ENCODE measurements around the gene RPL10. TPM values are rescaled to one million over a fixed set of nuclear protein-coding genes. Genes with fewer than 3 reads are reported as not detected.

The RPL10 gene
- total RNA-seq, 2 donors from 2014 or later: 1,604 to 1,651 TPM

GRCh38 chrX:154368630-154369448 lies 29.3 kb upstream of the RPL10 start:
- ATAC-seq (replicated peaks): peak; percentile 74
- Mint-ChIP-seq H3K4me3 (peak overlapping the region; percentile 84), H3K9me3 (no peaks in the 10 kb centered on the region), H3K27ac (peak overlapping the region; percentile 90), H3K27me3 (no peaks in the 10 kb centered on the region), H3K36me3 (ENCODE audit: low read depth) (peaks cover 64% of the 10 kb centered on the region), H3K4me1 (no peaks in the 10 kb centered on the region)

- Mint-ChIP-seq H3K27ac (peak overlapping the region; percentile 78), H3K36me3 (ENCODE audit: low read depth) (peaks cover 56% of the 10 kb centered on the region), H3K4me1 (no peaks in the 10 kb centered on the region), H3K9me3 (no peaks in the 10 kb centered on the region), H3K4me3 (peak overlapping the region; percentile 84), H3K27me3 (no peaks in the 10 kb centered on the region)
- ATAC-seq (replicated peaks): peak; percentile 18
These were observed 28.5 kb upstream of the RPL10 start for GRCh38 chrX:154369449-154370299.

GRCh38 chrX:154370300-154371016 lies 27.7 kb upstream of the RPL10 start:
- no peak for ATAC-seq (replicated peaks)
- H3K36me3 Mint-ChIP-seq (ENCODE audit: low read depth): peaks cover 49% of the 10 kb centered on the region
- H3K9me3 Mint-ChIP-seq: no peaks in the 10 kb centered on the region
- H3K27ac Mint-ChIP-seq: peak overlapping the region; percentile 78
- no peaks in the 10 kb centered on the region for H3K4me1 Mint-ChIP-seq
- no peaks in the 10 kb centered on the region for H3K27me3 Mint-ChIP-seq
- H3K4me3 Mint-ChIP-seq: peak overlapping the region; percentile 84

- H3K4me3 Mint-ChIP-seq: peak overlapping the region; percentile 84
- peaks cover 43% of the 10 kb centered on the region for H3K36me3 Mint-ChIP-seq (ENCODE audit: low read depth)
- peak; percentile 54 for ATAC-seq (replicated peaks)
- no peaks in the 10 kb centered on the region for H3K27me3 Mint-ChIP-seq
- no peaks in the 10 kb centered on the region for H3K4me1 Mint-ChIP-seq
- H3K9me3 Mint-ChIP-seq: no peaks in the 10 kb centered on the region
- no peak overlapping the region for H3K27ac Mint-ChIP-seq
These were observed 27.0 kb upstream of the RPL10 start for GRCh38 chrX:154371017-154371788.

GRCh38 chrX:154371789-154372300 lies 26.3 kb upstream of the RPL10 start:
- Mint-ChIP-seq H3K9me3 (no peaks in the 10 kb centered on the region), H3K4me3 (peak overlapping the region; percentile 84), H3K36me3 (ENCODE audit: low read depth) (peaks cover 36% of the 10 kb centered on the region), H3K4me1 (no peaks in the 10 kb centered on the region), H3K27ac (no peak overlapping the region), H3K27me3 (no peaks in the 10 kb centered on the region)
- ATAC-seq (replicated peaks): no peak

GRCh38 chrX:154372612-154373022 lies 25.6 kb upstream of the RPL10 start:
- H3K27ac Mint-ChIP-seq: no peak overlapping the region
- peak; percentile 22 for ATAC-seq (replicated peaks)

GRCh38 chrX:154373340-154374306 lies 24.6 kb upstream of the RPL10 start:
- Mint-ChIP-seq H3K27me3 (no peaks in the 10 kb centered on the region), H3K4me1 (no peaks in the 10 kb centered on the region), H3K27ac (no peak overlapping the region), H3K9me3 (no peaks in the 10 kb centered on the region), H3K4me3 (peak overlapping the region; percentile 84), H3K36me3 (ENCODE audit: low read depth) (peaks cover 21% of the 10 kb centered on the region)
- ATAC-seq (replicated peaks): no peak

More at GRCh38 chrX:154372612-154373022, 25.6 kb upstream of the RPL10 start:
- no peaks in the 10 kb centered on the region for H3K4me1 Mint-ChIP-seq
- no peaks in the 10 kb centered on the region for H3K27me3 Mint-ChIP-seq
- H3K4me3 Mint-ChIP-seq: peak overlapping the region; percentile 84
- H3K9me3 Mint-ChIP-seq: no peaks in the 10 kb centered on the region
- H3K36me3 Mint-ChIP-seq (ENCODE audit: low read depth): peaks cover 30% of the 10 kb centered on the region

GRCh38 chrX:154374313-154375155 lies 23.6 kb upstream of the RPL10 start, which contains the start of gene FLNA:
TSS of gene FLNA (minus strand) at chrX:154374634. CDS start at chrX:154371245, 3,389 bp downstream.
- Mint-ChIP-seq H3K4me1 (no peaks in the 10 kb centered on the region), H3K27ac (no peak within 1 kb of the TSS), H3K27me3 (no peaks in the 10 kb centered on the region), H3K4me3 (peak within 1 kb of the TSS; percentile 84), H3K36me3 (ENCODE audit: low read depth) (peaks cover 12% of the 10 kb centered on the region), H3K9me3 (no peaks in the 10 kb centered on the region)
- no peak for ATAC-seq (replicated peaks)

- Mint-ChIP-seq H3K36me3 (ENCODE audit: low read depth) (peaks cover 12% of the 10 kb centered on the region), H3K27ac (no peak overlapping the region), H3K9me3 (no peaks in the 10 kb centered on the region), H3K4me1 (no peaks in the 10 kb centered on the region), H3K4me3 (peak overlapping the region; percentile 58), H3K27me3 (no peaks in the 10 kb centered on the region)
- ATAC-seq (replicated peaks): no peak
These were observed 23.0 kb upstream of the RPL10 start for GRCh38 chrX:154375156-154375504.

- H3K9me3 Mint-ChIP-seq: no peaks in the 10 kb centered on the region
- H3K27ac Mint-ChIP-seq: no peak overlapping the region
- peak overlapping the region; percentile 85 for H3K4me3 Mint-ChIP-seq
- no peaks in the 10 kb centered on the region for H3K4me1 Mint-ChIP-seq
- no peaks in the 10 kb centered on the region for H3K27me3 Mint-ChIP-seq
- peaks cover 20% of the 10 kb centered on the region for H3K36me3 Mint-ChIP-seq (ENCODE audit: low read depth)
- ATAC-seq (replicated peaks): no peak
These were observed 21.4 kb upstream of the RPL10 start for GRCh38 chrX:154376774-154377173.

- Mint-ChIP-seq H3K4me3 (peak overlapping the region; percentile 85), H3K36me3 (ENCODE audit: low read depth) (peaks cover 25% of the 10 kb centered on the region), H3K4me1 (no peaks in the 10 kb centered on the region), H3K27me3 (no peaks in the 10 kb centered on the region), H3K27ac (peak overlapping the region; percentile 50), H3K9me3 (no peaks in the 10 kb centered on the region)
- peak; percentile 0 for ATAC-seq (replicated peaks)
These were observed 19.9 kb upstream of the RPL10 start for GRCh38 chrX:154378059-154378798.

Measured in activated T-helper 17 cell treated with anti-CD3 and anti-CD28 coated beads, Interleukin-2, amount 50 U/mL, for 72 hours (primary cell).